Measurements from ENCODE around the gene EIF1AX.
"Not testable (repeated sequence)": the region's sequence is repeated elsewhere in the genome, so short reads cannot be mapped to it uniquely, and the experiment has no call there.

The EIF1AX gene

GRCh38 chrX:20126833-20127232, 14.8 kb downstream of the EIF1AX start:
- DNase-seq, result not testable (repeated sequence)

GRCh38 chrX:20124964-20125363, 16.7 kb downstream of the EIF1AX start:
- DNase-seq, result no peak

- no peak for DNase-seq
Observed at GRCh38 chrX:20118065-20118824, 23.4 kb downstream of the EIF1AX start.

- no peak for DNase-seq
Observed at GRCh38 chrX:20116577-20117240, 24.9 kb downstream of the EIF1AX start, which contains the start of gene MAP7D2. TSS of gene MAP7D2 (minus strand) at chrX:20116907. CDS start at chrX:20116879, 28 bp downstream.

GRCh38 chrX:20116087-20116576, 25.5 kb downstream of the EIF1AX start:
- no peak for DNase-seq

GRCh38 chrX:20112022-20112774, 29.4 kb downstream of the EIF1AX start:
- no peak for DNase-seq

- no peak for DNase-seq
Observed at GRCh38 chrX:20111271-20111670, 30.4 kb downstream of the EIF1AX start.

GRCh38 chrX:20101934-20102581, 39.6 kb downstream of the EIF1AX start:
- no peak for DNase-seq

GRCh38 chrX:20091499-20091898, 50.1 kb downstream of the EIF1AX start:
- no peak for DNase-seq

- DNase-seq, result no peak
Observed at GRCh38 chrX:20089845-20090244, 51.8 kb downstream of the EIF1AX start.

GRCh38 chrX:20080277-20080676, 61.4 kb downstream of the EIF1AX start:
- no peak for DNase-seq

Measured in activated T-cell treated with anti-CD3 and anti-CD28 coated beads, Interleukin-2, amount 50 U/mL, for 48 hours (primary cell).